GM12878 (cell line): ENCODE data around the gene ZDHHC5. TPM values are rescaled to one million over a fixed set of nuclear protein-coding genes. Genes with fewer than 3 reads are reported as not detected.

Experiments
- ATAC-seq: fragments of 200-7000 bp; cut with Tn5 transposase; 3 replicates; pipeline ENCODE4 v1.9.1; 2020; ENCODE audit warnings: mild to moderate bottlenecking, moderate library complexity
- BruUV-seq: library from RNA; stranded (reverse); fragments of 400-500 nt; replicated peaks from 2 replicates; lab custom pipeline; 2021; lab: Mats Ljungman, UMichigan
- CTCF ChIA-PET: fragments of 300-600 bp; sonication (Branson Sonifier 250); formaldehyde crosslinking; extraction: SDS; loops from one replicate; lab custom pipeline; 2021; ENCODE audit warnings: inconsistent platforms; lab: Yijun Ruan, JAX
- POLR2A ChIA-PET: fragments of 350-600 bp; formaldehyde crosslinking; extraction: SDS; loops from one replicate; lab custom pipeline; 2021; ENCODE audit warnings: inconsistent platforms; lab: Charles Lee
- RAD21 ChIA-PET: fragments of 300-600 bp; sonication (Branson Sonifier 250); formaldehyde crosslinking; loops from one replicate; lab custom pipeline; 2023; ENCODE audit warnings: antibody characterized with exemption; ENCODE audit not compliant: unreplicated experiment; lab: Charles Lee
- SMC1A ChIA-PET: fragments of 300-600 bp; sonication (Branson Sonifier 250); formaldehyde crosslinking; loops from one replicate; lab custom pipeline; 2023; ENCODE audit not compliant: unreplicated experiment, uncharacterized antibody; lab: Charles Lee
- DNase-seq: peaks from one replicate; pipeline ENCODE4 v3.0.0-alpha.2; 2011; ENCODE audit warnings: low read depth, low spot score
- FAIRE-seq: peaks from 3 replicates; lab custom pipeline; 2011; peaks lifted over from hg19 to GRCh38; lab: Jason Lieb, UNC
- H2AFZ ChIP-seq: 2 replicates; pipeline ENCODE4 v1.6.0; 2011; ENCODE audit warnings: low read depth, low read length, control low read depth; ENCODE audit not compliant: control insufficient read depth
- H3K27ac ChIP-seq: 2 replicates; pipeline ENCODE4 v1.5.1; 2011; ENCODE audit warnings: control low read depth; ENCODE audit not compliant: control insufficient read depth, insufficient read depth
- H3K27me3 ChIP-seq, 2 experiments: replicated peaks in 1 of 2; 2 replicates each; pipeline versions ENCODE4 v1.6.0 to v1.6.1; 2011; ENCODE audit warnings: low read length in 1 of 2; ENCODE audit not compliant: control insufficient read depth in 2 of 2, insufficient read depth in 2 of 2
- H3K36me3 ChIP-seq, 2 experiments: 2 replicates each; pipeline ENCODE4 v1.5.1; 2011; ENCODE audit warnings: low read length in 1 of 2; ENCODE audit not compliant: control insufficient read depth in 2 of 2, insufficient read depth in 2 of 2
- H3K4me1 ChIP-seq: 2 replicates; pipeline ENCODE4 v1.6.1; 2011; ENCODE audit warnings: mild to moderate bottlenecking, low read length, moderate library complexity, mixed read lengths; ENCODE audit not compliant: control insufficient read depth, insufficient read depth
- H3K4me2 ChIP-seq: 2 replicates; pipeline ENCODE4 v1.6.0; 2011; ENCODE audit warnings: control low read depth; ENCODE audit not compliant: control insufficient read depth, insufficient read depth
- H3K4me3 ChIP-seq: fragments of 200-600 bp; sonication (generic); 2 replicates; pipeline ENCODE4 v1.5.1; 2016
- H3K79me2 ChIP-seq: 2 replicates; pipeline ENCODE4 v1.6.0; 2011; ENCODE audit warnings: low read length; ENCODE audit not compliant: control insufficient read depth, insufficient read depth
- H3K9ac ChIP-seq: 2 replicates; pipeline ENCODE4 v1.8.0; 2011; ENCODE audit warnings: low read length, control low read depth, mixed read lengths; ENCODE audit not compliant: control insufficient read depth, insufficient read depth
- H3K9me3 ChIP-seq: replicated peaks from 3 replicates; pipeline ENCODE4 v1.5.1; 2011; ENCODE audit warnings: mild to moderate bottlenecking, low read length; ENCODE audit not compliant: control insufficient read depth, insufficient read depth
- H4K20me1 ChIP-seq: 2 replicates; pipeline ENCODE4 v1.6.0; 2011; ENCODE audit not compliant: control insufficient read depth, insufficient read depth
- CBFB ChIP-seq: IDR thresholded peaks from 2 replicates; pipeline ENCODE4 v1.6.1; 2016; ENCODE audit warnings: antibody characterized with exemption, low read depth
- GATAD2B ChIP-seq: fragments of 450-650 bp; conservative IDR thresholded peaks from 2 replicates; pipeline ENCODE4 v1.6.1; 2017; ENCODE audit warnings: low read depth, mild to moderate bottlenecking, moderate library complexity
- IKZF2 ChIP-seq, 2 experiments: fragments of 450-650 bp; IDR thresholded peaks; 2 replicates each; pipeline ENCODE4 v1.6.1; 2017; ENCODE audit warnings: mild to moderate bottlenecking in 2 of 2, moderate library complexity in 2 of 2
- MXI1 ChIP-seq: fragments of 150-350 bp; IDR thresholded peaks from 2 replicates; pipeline ENCODE4 v1.6.1; 2011; ENCODE audit warnings: low read depth, mild to moderate bottlenecking, inconsistent platforms, low read length, improper control_type of control experiment
- PAX5 ChIP-seq: IDR thresholded peaks from 2 replicates; pipeline ENCODE4 v1.6.1; 2011; ENCODE audit warnings: low read depth, low read length, borderline replicate concordance
- SREBF2 ChIP-seq: IDR thresholded peaks from 2 replicates; pipeline ENCODE4 v1.6.1; 2012; ENCODE audit warnings: mild to moderate bottlenecking, low read length
- TCF12 ChIP-seq: IDR thresholded peaks from 2 replicates; pipeline ENCODE4 v1.6.1; 2011; ENCODE audit warnings: low read depth, mild to moderate bottlenecking, low read length
- WGBS: methylation state at CpG from one replicate; pipeline ENCODE4 v1.1.6; 2016; ENCODE audit warnings: low lambda C conversion rate; ENCODE audit not compliant: insufficient replicate concordance, insufficient coverage; ENCODE audit errors: missing lambda C conversion rate; 5-methylcytosine and 5-hydroxymethylcytosine counted together
- in situ Hi-C: fragments of 300-500 bp; cut with MboI; formaldehyde crosslinking; loops from 9 replicates; pipeline ENCODE4 v1.14.3; 2018; ENCODE audit warnings: mixed read lengths
- intact Hi-C: fragments of 100-400 bp; cut with micrococcal nuclease; formaldehyde crosslinking; loops from one replicate; pipeline ENCODE4 v1.14.2; 2022; ENCODE audit not compliant: unreplicated experiment
- polyA plus RNA-seq, 11 experiments: library from polyadenylated mRNA; depleted of rRNA in 4 of 11; unstranded in 6 of 11; stranded (reverse) in 5 of 11; fragments of >200 nt; fragmentation: Nextera tagmentation in 4 of 11; fragmentation: Illumina TruSeq in 1 of 11; extraction: Ambion mirVana in 4 of 11; extraction: Trizol in 1 of 11; gene quantifications; 1 replicate in 1 of 11; 2 replicates in 10 of 11; pipeline versions ENCODE4 v1.2.1 to v1.2.3, GENCODE V29; 2011 to 2016; ENCODE audit warnings: inconsistent platforms in 2 of 11, missing spikeins in 2 of 11, low read depth in 1 of 11
- total RNA-seq, 4 experiments: library from RNA; depleted of rRNA in 3 of 4; stranded (reverse); fragments of >200 nt in 3 of 4; fragmentation: Illumina TruSeq in 1 of 4; extraction: Trizol in 1 of 4; gene quantifications; 2 replicates each; pipeline versions ENCODE4 v1.2.1 to v1.2.3, GENCODE V29; 2013 to 2021
- TF ChIP-seq, protein P1 (sequence below): fragments of 450-650 bp; IDR thresholded peaks from 2 replicates; pipeline ENCODE4 v1.6.1; 2017; ENCODE audit warnings: low read depth, mild to moderate bottlenecking, moderate library complexity
- TF ChIP-seq, protein P2 (sequence below): IDR thresholded peaks from 2 replicates; pipeline ENCODE4 v1.6.1; 2011; ENCODE audit warnings: low read depth, mild to moderate bottlenecking, low read length, moderate library complexity, borderline replicate concordance; ENCODE audit errors: extremely low read depth
- TF ChIP-seq, protein P3 (sequence below): fragments of 150-350 bp; IDR thresholded peaks from 2 replicates; pipeline ENCODE4 v1.6.1; 2014; ENCODE audit warnings: mild to moderate bottlenecking, low read depth, low read length
- TF ChIP-seq, protein P4 (sequence below): IDR thresholded peaks from 2 replicates; pipeline ENCODE4 v1.6.1; 2011; ENCODE audit warnings: mild to moderate bottlenecking, low read depth, low read length, moderate library complexity; ENCODE audit not compliant: insufficient replicate concordance
- TF ChIP-seq, protein P5 (sequence below): fragments of 450-650 bp; IDR thresholded peaks from 2 replicates; pipeline ENCODE4 v1.6.1; 2017; ENCODE audit warnings: antibody characterized with exemption, mild to moderate bottlenecking, moderate library complexity
- TF ChIP-seq, protein P6 (sequence below): fragments of 450-650 bp; IDR thresholded peaks from 2 replicates; pipeline ENCODE4 v1.6.1; 2017; ENCODE audit warnings: mild to moderate bottlenecking, low read depth, inconsistent platforms; ENCODE audit not compliant: poor library complexity, severe bottlenecking

ZDHHC5 gene
- total and polyA plus RNA-seq, 10 of the 15 experiments (the other 5 are each of a cell fraction or from before 2014, with no cell fraction given), result 3.9 to 61.3 (median 37.6) TPM

DNA sequence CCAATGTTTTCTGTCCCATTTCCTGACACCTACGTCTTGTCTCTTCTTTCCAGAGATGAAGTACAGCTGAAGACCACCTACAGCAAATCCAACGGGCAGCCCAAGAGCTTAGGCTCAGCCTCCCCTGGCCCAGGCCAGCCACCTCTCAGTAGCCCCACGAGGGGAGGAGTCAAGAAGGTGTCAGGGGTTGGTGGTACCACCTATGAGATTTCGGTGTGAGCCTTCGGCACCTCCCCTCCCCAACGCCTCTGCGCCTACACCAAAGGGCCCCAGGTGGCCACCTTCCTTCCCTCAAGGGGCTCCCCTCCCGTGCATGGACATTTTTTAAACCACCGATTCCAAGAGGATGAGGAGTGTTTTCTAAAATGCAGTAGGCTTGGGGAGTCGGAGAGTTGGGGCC, 31.9 kb downstream of the ZDHHC5 start:
- Histone ChIP-seq H3K27me3 (no peaks in the 10 kb centered on the region), H3K27ac (no peak overlapping the region), H2AFZ (no peak overlapping the region), H4K20me1 (no peaks in the 10 kb centered on the region), H3K4me2 (no peak overlapping the region), H3K4me1 (no peaks in the 10 kb centered on the region), H3K79me2 (no peaks in the 10 kb centered on the region), H3K4me3 (no peak overlapping the region), H3K36me3 (peaks cover 24 to 43% of the 10 kb centered on the region in 2 experiments), H3K9me3 (no peaks in the 10 kb centered on the region), H3K9ac (no peak overlapping the region)
- no TSS peak for BruUV-seq
- ATAC-seq (no peak), DNase-seq (no peak), FAIRE-seq (no peak)
- in situ Hi-C loops (no loop called here), intact Hi-C loops (no loop called here)
- ChIA-PET POLR2A (interaction anchor here (1.4 kb wide), 1 partner anchor 9 kb away, joined by 3 read pairs; no protein-coding TSS in a partner anchor), CTCF (interaction anchor here (1.1 kb wide), 1 partner anchor 101 kb away, joined by 4 read pairs; no protein-coding TSS in a partner anchor), RAD21 (interaction anchor here (1.3 kb wide), 1 partner anchor 101 kb away, joined by 4 read pairs; no protein-coding TSS in a partner anchor), SMC1A (interaction anchor here (0.7 to 1.5 kb wide), 3 partner anchors 14 to 860 kb away, joined by 3 to 4 read pairs (median 3); no protein-coding TSS in a partner anchor)
- 99% methylated on average over 10 of the region's 10 CpGs for WGBS
- TF ChIP-seq MXI1 (no peak), SREBF2 (no peak), IKZF2 (IDR thresholded peaks at IDR 0.05) (no peak), CBFB (no peak), GATAD2B (no peak), TCF12 (no peak), PAX5 (no peak)
- TF ChIP-seq, protein P1, sequence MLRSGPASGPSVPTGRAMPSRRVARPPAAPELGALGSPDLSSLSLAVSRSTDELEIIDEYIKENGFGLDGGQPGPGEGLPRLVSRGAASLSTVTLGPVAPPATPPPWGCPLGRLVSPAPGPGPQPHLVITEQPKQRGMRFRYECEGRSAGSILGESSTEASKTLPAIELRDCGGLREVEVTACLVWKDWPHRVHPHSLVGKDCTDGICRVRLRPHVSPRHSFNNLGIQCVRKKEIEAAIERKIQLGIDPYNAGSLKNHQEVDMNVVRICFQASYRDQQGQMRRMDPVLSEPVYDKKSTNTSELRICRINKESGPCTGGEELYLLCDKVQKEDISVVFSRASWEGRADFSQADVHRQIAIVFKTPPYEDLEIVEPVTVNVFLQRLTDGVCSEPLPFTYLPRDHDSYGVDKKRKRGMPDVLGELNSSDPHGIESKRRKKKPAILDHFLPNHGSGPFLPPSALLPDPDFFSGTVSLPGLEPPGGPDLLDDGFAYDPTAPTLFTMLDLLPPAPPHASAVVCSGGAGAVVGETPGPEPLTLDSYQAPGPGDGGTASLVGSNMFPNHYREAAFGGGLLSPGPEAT, result no peak
- TF ChIP-seq, protein P2, sequence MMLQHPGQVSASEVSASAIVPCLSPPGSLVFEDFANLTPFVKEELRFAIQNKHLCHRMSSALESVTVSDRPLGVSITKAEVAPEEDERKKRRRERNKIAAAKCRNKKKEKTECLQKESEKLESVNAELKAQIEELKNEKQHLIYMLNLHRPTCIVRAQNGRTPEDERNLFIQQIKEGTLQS, result no peak
- TF ChIP-seq, protein P3, sequence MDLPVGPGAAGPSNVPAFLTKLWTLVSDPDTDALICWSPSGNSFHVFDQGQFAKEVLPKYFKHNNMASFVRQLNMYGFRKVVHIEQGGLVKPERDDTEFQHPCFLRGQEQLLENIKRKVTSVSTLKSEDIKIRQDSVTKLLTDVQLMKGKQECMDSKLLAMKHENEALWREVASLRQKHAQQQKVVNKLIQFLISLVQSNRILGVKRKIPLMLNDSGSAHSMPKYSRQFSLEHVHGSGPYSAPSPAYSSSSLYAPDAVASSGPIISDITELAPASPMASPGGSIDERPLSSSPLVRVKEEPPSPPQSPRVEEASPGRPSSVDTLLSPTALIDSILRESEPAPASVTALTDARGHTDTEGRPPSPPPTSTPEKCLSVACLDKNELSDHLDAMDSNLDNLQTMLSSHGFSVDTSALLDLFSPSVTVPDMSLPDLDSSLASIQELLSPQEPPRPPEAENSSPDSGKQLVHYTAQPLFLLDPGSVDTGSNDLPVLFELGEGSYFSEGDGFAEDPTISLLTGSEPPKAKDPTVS, result no peak
- TF ChIP-seq, protein P4, sequence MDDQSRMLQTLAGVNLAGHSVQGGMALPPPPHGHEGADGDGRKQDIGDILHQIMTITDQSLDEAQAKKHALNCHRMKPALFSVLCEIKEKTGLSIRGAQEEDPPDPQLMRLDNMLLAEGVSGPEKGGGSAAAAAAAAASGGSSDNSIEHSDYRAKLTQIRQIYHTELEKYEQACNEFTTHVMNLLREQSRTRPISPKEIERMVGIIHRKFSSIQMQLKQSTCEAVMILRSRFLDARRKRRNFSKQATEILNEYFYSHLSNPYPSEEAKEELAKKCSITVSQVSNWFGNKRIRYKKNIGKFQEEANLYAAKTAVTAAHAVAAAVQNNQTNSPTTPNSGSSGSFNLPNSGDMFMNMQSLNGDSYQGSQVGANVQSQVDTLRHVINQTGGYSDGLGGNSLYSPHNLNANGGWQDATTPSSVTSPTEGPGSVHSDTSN, result no peak
- TF ChIP-seq, protein P5, sequence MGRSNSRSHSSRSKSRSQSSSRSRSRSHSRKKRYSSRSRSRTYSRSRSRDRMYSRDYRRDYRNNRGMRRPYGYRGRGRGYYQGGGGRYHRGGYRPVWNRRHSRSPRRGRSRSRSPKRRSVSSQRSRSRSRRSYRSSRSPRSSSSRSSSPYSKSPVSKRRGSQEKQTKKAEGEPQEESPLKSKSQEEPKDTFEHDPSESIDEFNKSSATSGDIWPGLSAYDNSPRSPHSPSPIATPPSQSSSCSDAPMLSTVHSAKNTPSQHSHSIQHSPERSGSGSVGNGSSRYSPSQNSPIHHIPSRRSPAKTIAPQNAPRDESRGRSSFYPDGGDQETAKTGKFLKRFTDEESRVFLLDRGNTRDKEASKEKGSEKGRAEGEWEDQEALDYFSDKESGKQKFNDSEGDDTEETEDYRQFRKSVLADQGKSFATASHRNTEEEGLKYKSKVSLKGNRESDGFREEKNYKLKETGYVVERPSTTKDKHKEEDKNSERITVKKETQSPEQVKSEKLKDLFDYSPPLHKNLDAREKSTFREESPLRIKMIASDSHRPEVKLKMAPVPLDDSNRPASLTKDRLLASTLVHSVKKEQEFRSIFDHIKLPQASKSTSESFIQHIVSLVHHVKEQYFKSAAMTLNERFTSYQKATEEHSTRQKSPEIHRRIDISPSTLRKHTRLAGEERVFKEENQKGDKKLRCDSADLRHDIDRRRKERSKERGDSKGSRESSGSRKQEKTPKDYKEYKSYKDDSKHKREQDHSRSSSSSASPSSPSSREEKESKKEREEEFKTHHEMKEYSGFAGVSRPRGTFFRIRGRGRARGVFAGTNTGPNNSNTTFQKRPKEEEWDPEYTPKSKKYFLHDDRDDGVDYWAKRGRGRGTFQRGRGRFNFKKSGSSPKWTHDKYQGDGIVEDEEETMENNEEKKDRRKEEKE, result no peak
- TF ChIP-seq, protein P6, sequence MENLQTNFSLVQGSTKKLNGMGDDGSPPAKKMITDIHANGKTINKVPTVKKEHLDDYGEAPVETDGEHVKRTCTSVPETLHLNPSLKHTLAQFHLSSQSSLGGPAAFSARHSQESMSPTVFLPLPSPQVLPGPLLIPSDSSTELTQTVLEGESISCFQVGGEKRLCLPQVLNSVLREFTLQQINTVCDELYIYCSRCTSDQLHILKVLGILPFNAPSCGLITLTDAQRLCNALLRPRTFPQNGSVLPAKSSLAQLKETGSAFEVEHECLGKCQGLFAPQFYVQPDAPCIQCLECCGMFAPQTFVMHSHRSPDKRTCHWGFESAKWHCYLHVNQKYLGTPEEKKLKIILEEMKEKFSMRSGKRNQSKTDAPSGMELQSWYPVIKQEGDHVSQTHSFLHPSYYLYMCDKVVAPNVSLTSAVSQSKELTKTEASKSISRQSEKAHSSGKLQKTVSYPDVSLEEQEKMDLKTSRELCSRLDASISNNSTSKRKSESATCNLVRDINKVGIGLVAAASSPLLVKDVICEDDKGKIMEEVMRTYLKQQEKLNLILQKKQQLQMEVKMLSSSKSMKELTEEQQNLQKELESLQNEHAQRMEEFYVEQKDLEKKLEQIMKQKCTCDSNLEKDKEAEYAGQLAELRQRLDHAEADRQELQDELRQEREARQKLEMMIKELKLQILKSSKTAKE, result no peak
